ENCODE measurements around the gene ARHGEF35. TPM values are rescaled to one million over a fixed set of nuclear protein-coding genes. Genes with fewer than 3 reads are reported as not detected.
"Not testable (repeated sequence)": the region's sequence is repeated elsewhere in the genome, so short reads cannot be mapped to it uniquely, and the experiment has no call there.

ARHGEF35 gene
- total RNA-seq (2014; rRNA removed; shearing (Covaris generic)) = 1.3 and 1.4 TPM in 2 replicates

GRCh38 chr7:144195212-144195872, at the start of gene ARHGEF35:
Gene ARHGEF35, minus strand, starts transcription at chr7:144195833. Its CDS starts 7,450 bp downstream, at chr7:144188383.
- DNase-seq (ENCODE audit: low read depth) = not testable (repeated sequence)

- not testable (repeated sequence) for DNase-seq (ENCODE audit: low read depth)
Observed at GRCh38 chr7:144245372-144245771, 49.7 kb upstream of the ARHGEF35 start.

- not testable (repeated sequence) for DNase-seq (ENCODE audit: low read depth)
Observed at GRCh38 chr7:144239365-144239764, 43.7 kb upstream of the ARHGEF35 start, which contains the start of gene OR2A42. Gene OR2A42, minus strand, starts transcription at chr7:144239605. Its CDS starts 6,762 bp downstream, at chr7:144232843.

GRCh38 chr7:144238530-144239082, 43.0 kb upstream of the ARHGEF35 start:
- DNase-seq (ENCODE audit: low read depth) = not testable (repeated sequence)

GRCh38 chr7:144233039-144233438, 37.4 kb upstream of the ARHGEF35 start:
- not testable (repeated sequence) for DNase-seq (ENCODE audit: low read depth)

- not testable (repeated sequence) for DNase-seq (ENCODE audit: low read depth)
Observed at GRCh38 chr7:144231027-144231426, 35.4 kb upstream of the ARHGEF35 start.

GRCh38 chr7:144228810-144229209, 33.2 kb upstream of the ARHGEF35 start:
- not testable (repeated sequence) for DNase-seq (ENCODE audit: low read depth)

GRCh38 chr7:144226866-144227265, 31.2 kb upstream of the ARHGEF35 start:
- DNase-seq (ENCODE audit: low read depth) = not testable (repeated sequence)

GRCh38 chr7:144223675-144224074, 28.0 kb upstream of the ARHGEF35 start:
- DNase-seq (ENCODE audit: low read depth) = not testable (repeated sequence)

GRCh38 chr7:144220531-144220930, 24.9 kb upstream of the ARHGEF35 start:
- DNase-seq (ENCODE audit: low read depth) = not testable (repeated sequence)

- DNase-seq (ENCODE audit: low read depth) = not testable (repeated sequence)
Observed at GRCh38 chr7:144219149-144219548, 23.5 kb upstream of the ARHGEF35 start.

GRCh38 chr7:144218581-144218980, 22.9 kb upstream of the ARHGEF35 start:
- not testable (repeated sequence) for DNase-seq (ENCODE audit: low read depth)

GRCh38 chr7:144217200-144217599, 21.6 kb upstream of the ARHGEF35 start:
- not testable (repeated sequence) for DNase-seq (ENCODE audit: low read depth)

GRCh38 chr7:144205306-144205705, 9.7 kb upstream of the ARHGEF35 start:
- not testable (repeated sequence) for DNase-seq (ENCODE audit: low read depth)

GRCh38 chr7:144203086-144203485, 7.5 kb upstream of the ARHGEF35 start:
- DNase-seq (ENCODE audit: low read depth) = not testable (repeated sequence)

GRCh38 chr7:144201978-144202377, 6.3 kb upstream of the ARHGEF35 start:
- DNase-seq (ENCODE audit: low read depth) = not testable (repeated sequence)

- not testable (repeated sequence) for DNase-seq (ENCODE audit: low read depth)
Observed at GRCh38 chr7:144198934-144199333, 3.3 kb upstream of the ARHGEF35 start.

- DNase-seq (ENCODE audit: low read depth) = not testable (repeated sequence)
Observed at GRCh38 chr7:144194453-144194852, 1.2 kb downstream of the ARHGEF35 start.

GRCh38 chr7:144193782-144194181, 1.9 kb downstream of the ARHGEF35 start:
- not testable (repeated sequence) for DNase-seq (ENCODE audit: low read depth)

GRCh38 chr7:144188578-144189171, 7.0 kb downstream of the ARHGEF35 start:
- DNase-seq (ENCODE audit: low read depth) = not testable (repeated sequence)

GRCh38 chr7:144187848-144188247, 7.8 kb downstream of the ARHGEF35 start:
- not testable (repeated sequence) for DNase-seq (ENCODE audit: low read depth)

- DNase-seq (ENCODE audit: low read depth) = not testable (repeated sequence)
Observed at GRCh38 chr7:144183166-144183565, 12.5 kb downstream of the ARHGEF35 start, which contains the start of gene CTAGE4. Gene CTAGE4, plus strand, starts transcription at chr7:144183466. Its CDS starts 38 bp downstream, at chr7:144183504.

- not testable (repeated sequence) for DNase-seq (ENCODE audit: low read depth)
Observed at GRCh38 chr7:144179165-144179479, 16.5 kb downstream of the ARHGEF35 start.
